HepG2 (cell line): ENCODE data around the gene RABGGTA. TPM values are rescaled to one million over a fixed set of nuclear protein-coding genes. Genes with fewer than 3 reads are reported as not detected.

ENCODE experiments used
- ARNT ChIP-seq: fragments of 450-650 bp; IDR thresholded peaks from 2 replicates; pipeline ENCODE4 v1.6.1; 2017
- ATF7 ChIP-seq, 2 experiments: fragments of 450-650 bp in 1 of 2; sonication (generic) in 1 of 2; formaldehyde crosslinking in 1 of 2; IDR thresholded peaks; 2 replicates each; pipeline versions ENCODE4 v1.4.0 to v1.6.1; 2016 to 2020; ENCODE audit warnings: antibody characterized with exemption in 1 of 2, mild to moderate bottlenecking in 1 of 2, missing genetic modification reagents in 1 of 2
- CCAR2 ChIP-seq: fragments of 200-400 bp; formaldehyde crosslinking; optimal IDR thresholded peaks from 2 replicates; pipeline ENCODE3; 2018; ENCODE audit warnings: low read depth, mild to moderate bottlenecking, low read length, moderate library complexity
- FOXK2 ChIP-seq: fragments of 450-650 bp; IDR thresholded peaks from 2 replicates; pipeline ENCODE4 v1.6.1; 2016
- GABPB1 ChIP-seq: IDR thresholded peaks from 2 replicates; pipeline ENCODE4 v1.6.1; 2016; ENCODE audit warnings: mild to moderate bottlenecking, missing genetic modification reagents, moderate library complexity, missing compliant biosample characterization
- GTF2F1 ChIP-seq: fragments of 150-350 bp; IDR thresholded peaks from 2 replicates; pipeline ENCODE4 v1.6.1; 2014; ENCODE audit warnings: low read length
- JUND ChIP-seq: sonication (generic); formaldehyde crosslinking; IDR thresholded peaks from 2 replicates; pipeline ENCODE4 v1.8.0; 2022; ENCODE audit warnings: mild to moderate bottlenecking, missing genetic modification reagents
- KAT7 ChIP-seq: IDR thresholded peaks from 2 replicates; pipeline ENCODE4 v1.6.1; 2018; ENCODE audit warnings: borderline replicate concordance, missing compliant biosample characterization
- MTF1 ChIP-seq: sonication (generic); formaldehyde crosslinking; IDR thresholded peaks from 2 replicates; pipeline ENCODE4 v1.5.0; 2020; ENCODE audit warnings: missing genetic modification reagents
- NFE2L2 ChIP-seq: fragments of 150-350 bp; IDR thresholded peaks from 2 replicates; pipeline ENCODE4 v1.6.1; 2014; ENCODE audit warnings: low read length
- NFKB2 ChIP-seq: sonication (generic); formaldehyde crosslinking; IDR thresholded peaks from 2 replicates; pipeline ENCODE4 v1.4.0; 2020; ENCODE audit warnings: missing genetic modification reagents, borderline replicate concordance
- PHF20 ChIP-seq: sonication (generic); formaldehyde crosslinking; IDR thresholded peaks from 2 replicates; pipeline ENCODE4 v1.5.0; 2020; ENCODE audit warnings: mild to moderate bottlenecking, missing genetic modification reagents
- POLR2G ChIP-seq: fragments of 200-400 bp; formaldehyde crosslinking; IDR thresholded peaks from 2 replicates; pipeline ENCODE4 v1.6.1; 2018; ENCODE audit warnings: mild to moderate bottlenecking, low read depth, low read length, moderate library complexity
- SALL2 ChIP-seq: sonication (generic); formaldehyde crosslinking; IDR thresholded peaks from 2 replicates; pipeline ENCODE4 v1.8.1; 2023; ENCODE audit warnings: mild to moderate bottlenecking, missing genetic modification reagents, inconsistent platforms
- SKI ChIP-seq: fragments of 450-650 bp; IDR thresholded peaks from one replicate; pipeline ENCODE4 v1.6.1; 2018; ENCODE audit warnings: mild to moderate bottlenecking; ENCODE audit not compliant: partially characterized antibody
- TAF1 ChIP-seq: sonication (generic); formaldehyde crosslinking; IDR thresholded peaks from 2 replicates; pipeline ENCODE4 v1.4.0; 2020; ENCODE audit warnings: missing genetic modification reagents
- TARDBP ChIP-seq: sonication (generic); formaldehyde crosslinking; IDR thresholded peaks from 2 replicates; pipeline ENCODE4 v1.8.0; 2022; ENCODE audit warnings: mild to moderate bottlenecking, missing genetic modification reagents
- TFAP4 ChIP-seq: sonication (generic); IDR thresholded peaks from 2 replicates; pipeline ENCODE4 v1.6.1; 2016; ENCODE audit warnings: low read depth, borderline replicate concordance
- XBP1 ChIP-seq: sonication (generic); formaldehyde crosslinking; IDR thresholded peaks from 2 replicates; pipeline ENCODE4 v1.5.0; 2020; ENCODE audit warnings: missing genetic modification reagents
- ZBTB42 ChIP-seq: sonication (generic); formaldehyde crosslinking; IDR thresholded peaks from 2 replicates; pipeline ENCODE4 v1.5.0; 2020; ENCODE audit warnings: mild to moderate bottlenecking, missing genetic modification reagents
- ZFP1 ChIP-seq: IDR thresholded peaks from 2 replicates; pipeline ENCODE4 v1.6.1; 2016
- ZFP90 ChIP-seq: sonication (generic); formaldehyde crosslinking; IDR thresholded peaks from 2 replicates; pipeline ENCODE4 v1.8.0; 2022; ENCODE audit warnings: missing genetic modification reagents, mild to moderate bottlenecking, inconsistent platforms, borderline replicate concordance
- ZNF724P ChIP-seq: sonication (generic); formaldehyde crosslinking; IDR thresholded peaks from 2 replicates; pipeline ENCODE4 v1.8.0; 2022; ENCODE audit warnings: missing genetic modification reagents, borderline replicate concordance
- ZSCAN31 ChIP-seq: sonication (generic); formaldehyde crosslinking; IDR thresholded peaks from 2 replicates; pipeline ENCODE4 v1.5.0; 2020; ENCODE audit warnings: low read depth, mild to moderate bottlenecking, missing genetic modification reagents
- polyA plus RNA-seq, 8 experiments: library from polyadenylated mRNA; depleted of rRNA in 3 of 8; stranded (reverse) in 7 of 8; unstranded in 1 of 8; fragments of >200 nt; fragmentation: Illumina TruSeq in 4 of 8; extraction: Trizol in 4 of 8; gene quantifications; 2 replicates each; pipeline versions ENCODE4 v1.2.1 to v1.2.3, GENCODE V29; 2011 to 2016; ENCODE audit warnings: low read depth in 4 of 8, missing spikeins in 1 of 8, mixed read lengths in 1 of 8; ENCODE audit not compliant: insufficient read depth in 1 of 8
- total RNA-seq, 5 experiments: library from RNA; depleted of rRNA; stranded (reverse); fragments of >200 nt; fragmentation: Illumina TruSeq; extraction: Trizol; gene quantifications; 2 replicates each; pipeline ENCODE4 v1.2.3, GENCODE V29; 2016; ENCODE audit warnings: low read depth in 1 of 5
- TF ChIP-seq, protein P1 (sequence below): sonication (generic); formaldehyde crosslinking; IDR thresholded peaks from 2 replicates; pipeline ENCODE4 v1.4.0; 2020; ENCODE audit warnings: missing genetic modification reagents, borderline replicate concordance

Gene RABGGTA
- total and polyA plus RNA-seq, 2 of the 13 experiments (the other 11 are each of a cell fraction or from before 2014, with no cell fraction given) = 57.9 to 90.8 TPM

DNA sequence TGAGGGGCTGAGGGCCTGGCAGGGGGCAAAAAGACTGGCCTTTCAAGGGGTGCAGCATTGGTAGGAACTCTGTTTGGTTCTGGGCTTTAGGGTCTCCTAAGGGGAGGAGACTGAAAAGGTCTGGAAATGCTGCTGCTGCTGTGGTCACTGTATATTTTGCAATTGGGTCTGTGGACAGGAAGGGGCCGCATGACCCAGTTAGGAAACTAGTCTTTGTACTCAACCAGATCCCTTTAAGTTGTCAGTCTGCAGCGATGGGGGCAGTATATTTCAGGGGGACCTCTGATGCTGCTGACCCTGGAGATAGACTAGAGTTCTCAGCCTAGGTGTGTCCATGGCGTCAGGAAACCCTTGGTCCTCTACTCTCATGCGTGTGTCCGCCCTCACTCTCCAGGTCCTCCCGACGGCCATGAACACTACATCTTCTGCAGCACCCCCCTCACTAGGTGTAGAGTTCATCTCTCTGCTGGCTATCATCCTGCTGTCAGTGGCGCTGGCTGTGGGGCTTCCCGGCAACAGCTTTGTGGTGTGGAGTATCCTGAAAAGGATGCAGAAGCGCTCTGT, 43.9 kb upstream of the RABGGTA start (continued):
- TF ChIP-seq ARNT (no peak), ZFP90 (CRISPR knock-in tag) (no peak), GABPB1 (CRISPR knock-in tag) (no peak), TAF1 (no peak), KAT7 (no peak), FOXK2 (no peak), TARDBP (CRISPR knock-in tag) (no peak; the same call in 1 of the 2 replicates), MTF1 (CRISPR knock-in tag) (no peak), PHF20 (CRISPR knock-in tag) (no peak; the same call in 1 of the 2 replicates), ZNF724P (no peak), ZFP1 (CRISPR knock-in tag) (no peak), SALL2 (CRISPR knock-in tag) (0 out of 2 replicates have a peak, but pooled peaks have one; percentile 48), SKI (no peak), TFAP4 (no peak), NFKB2 (CRISPR knock-in tag) (no peak), ATF7 (IDR thresholded peaks at IDR 0.05) (no peak), ATF7 (CRISPR knock-in tag; IDR thresholded peaks at IDR 0.05) (no peak), CCAR2 (no peak), XBP1 (CRISPR knock-in tag) (no peak), GTF2F1 (no peak), POLR2G (no peak), JUND (CRISPR knock-in tag) (no peak), NFE2L2 (no peak), ZBTB42 (no peak), ZSCAN31 (CRISPR knock-in tag) (no peak)
- TF ChIP-seq, protein P1, sequence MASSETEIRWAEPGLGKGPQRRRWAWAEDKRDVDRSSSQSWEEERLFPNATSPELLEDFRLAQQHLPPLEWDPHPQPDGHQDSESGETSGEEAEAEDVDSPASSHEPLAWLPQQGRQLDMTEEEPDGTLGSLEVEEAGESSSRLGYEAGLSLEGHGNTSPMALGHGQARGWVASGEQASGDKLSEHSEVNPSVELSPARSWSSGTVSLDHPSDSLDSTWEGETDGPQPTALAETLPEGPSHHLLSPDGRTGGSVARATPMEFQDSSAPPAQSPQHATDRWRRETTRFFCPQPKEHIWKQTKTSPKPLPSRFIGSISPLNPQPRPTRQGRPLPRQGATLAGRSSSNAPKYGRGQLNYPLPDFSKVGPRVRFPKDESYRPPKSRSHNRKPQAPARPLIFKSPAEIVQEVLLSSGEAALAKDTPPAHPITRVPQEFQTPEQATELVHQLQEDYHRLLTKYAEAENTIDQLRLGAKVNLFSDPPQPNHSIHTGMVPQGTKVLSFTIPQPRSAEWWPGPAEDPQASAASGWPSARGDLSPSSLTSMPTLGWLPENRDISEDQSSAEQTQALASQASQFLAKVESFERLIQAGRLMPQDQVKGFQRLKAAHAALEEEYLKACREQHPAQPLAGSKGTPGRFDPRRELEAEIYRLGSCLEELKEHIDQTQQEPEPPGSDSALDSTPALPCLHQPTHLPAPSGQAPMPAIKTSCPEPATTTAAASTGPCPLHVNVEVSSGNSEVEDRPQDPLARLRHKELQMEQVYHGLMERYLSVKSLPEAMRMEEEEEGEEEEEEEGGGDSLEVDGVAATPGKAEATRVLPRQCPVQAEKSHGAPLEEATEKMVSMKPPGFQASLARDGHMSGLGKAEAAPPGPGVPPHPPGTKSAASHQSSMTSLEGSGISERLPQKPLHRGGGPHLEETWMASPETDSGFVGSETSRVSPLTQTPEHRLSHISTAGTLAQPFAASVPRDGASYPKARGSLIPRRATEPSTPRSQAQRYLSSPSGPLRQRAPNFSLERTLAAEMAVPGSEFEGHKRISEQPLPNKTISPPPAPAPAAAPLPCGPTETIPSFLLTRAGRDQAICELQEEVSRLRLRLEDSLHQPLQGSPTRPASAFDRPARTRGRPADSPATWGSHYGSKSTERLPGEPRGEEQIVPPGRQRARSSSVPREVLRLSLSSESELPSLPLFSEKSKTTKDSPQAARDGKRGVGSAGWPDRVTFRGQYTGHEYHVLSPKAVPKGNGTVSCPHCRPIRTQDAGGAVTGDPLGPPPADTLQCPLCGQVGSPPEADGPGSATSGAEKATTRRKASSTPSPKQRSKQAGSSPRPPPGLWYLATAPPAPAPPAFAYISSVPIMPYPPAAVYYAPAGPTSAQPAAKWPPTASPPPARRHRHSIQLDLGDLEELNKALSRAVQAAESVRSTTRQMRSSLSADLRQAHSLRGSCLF (CRISPR knock-in tag) = no peak
